Measurements from ENCODE around the gene UBE2U. TPM values are rescaled to one million over a fixed set of nuclear protein-coding genes. Genes with fewer than 3 reads are reported as not detected.

Gene UBE2U
- total RNA-seq, 6 experiments from 2014 or later = not detected

GRCh38 chr1:64308866-64309265 is 105.4 kb downstream of the UBE2U start:
- Mint-ChIP-seq H3K4me3 (no peak overlapping the region), H3K27me3 (ENCODE audit: insufficient read depth) (peaks cover 5% of the 10 kb centered on the region), H3K9me3 (no peaks in the 10 kb centered on the region), H3K36me3 (ENCODE audit: low read depth) (no peaks in the 10 kb centered on the region), H3K27ac (no peak overlapping the region), H3K4me1 (ENCODE audit: low read depth) (no peaks in the 10 kb centered on the region)
- TF ChIP-seq CTCF (IDR thresholded peaks at IDR 0.05) = no peak
- DNase-seq = no peak

GRCh38 chr1:64309431-64309831 is 106.0 kb downstream of the UBE2U start:
- Mint-ChIP-seq H3K36me3 (ENCODE audit: low read depth) (no peaks in the 10 kb centered on the region), H3K4me3 (no peak overlapping the region), H3K27ac (no peak overlapping the region), H3K9me3 (no peaks in the 10 kb centered on the region), H3K27me3 (ENCODE audit: insufficient read depth) (peaks cover 5% of the 10 kb centered on the region), H3K4me1 (ENCODE audit: low read depth) (no peaks in the 10 kb centered on the region)
- no peak for DNase-seq
- TF ChIP-seq CTCF (IDR thresholded peaks at IDR 0.05) = no peak

DNA sequence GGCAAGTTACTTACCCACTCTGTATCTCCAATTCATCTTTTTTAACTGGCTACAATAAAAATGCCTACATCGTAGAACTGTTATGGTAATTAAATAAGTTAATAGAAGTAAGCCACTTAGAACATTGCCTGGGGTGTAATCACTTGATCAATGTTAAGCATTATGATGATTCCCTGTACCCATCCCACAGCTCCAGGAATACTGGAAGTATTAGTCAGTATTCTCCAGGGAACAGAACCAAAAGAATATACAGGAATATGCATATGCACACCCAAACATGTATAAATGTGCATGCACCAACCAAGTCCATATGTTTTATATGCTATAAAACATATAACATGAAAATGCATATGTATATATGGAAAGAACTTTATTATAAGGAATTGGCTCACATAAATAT is 107.3 kb downstream of the UBE2U start:
- DNase-seq = no peak
- no peaks in the 10 kb centered on the region for H3K36me3 Mint-ChIP-seq (ENCODE audit: low read depth)
- peaks cover 5% of the 10 kb centered on the region for H3K27me3 Mint-ChIP-seq (ENCODE audit: insufficient read depth)
- TF ChIP-seq CTCF (IDR thresholded peaks at IDR 0.05) = no peak
- no peaks in the 10 kb centered on the region for H3K4me1 Mint-ChIP-seq (ENCODE audit: low read depth)
- H3K9me3 Mint-ChIP-seq = no peaks in the 10 kb centered on the region
- H3K27ac Mint-ChIP-seq = no peak overlapping the region
- H3K4me3 Mint-ChIP-seq = no peak overlapping the region

DNA sequence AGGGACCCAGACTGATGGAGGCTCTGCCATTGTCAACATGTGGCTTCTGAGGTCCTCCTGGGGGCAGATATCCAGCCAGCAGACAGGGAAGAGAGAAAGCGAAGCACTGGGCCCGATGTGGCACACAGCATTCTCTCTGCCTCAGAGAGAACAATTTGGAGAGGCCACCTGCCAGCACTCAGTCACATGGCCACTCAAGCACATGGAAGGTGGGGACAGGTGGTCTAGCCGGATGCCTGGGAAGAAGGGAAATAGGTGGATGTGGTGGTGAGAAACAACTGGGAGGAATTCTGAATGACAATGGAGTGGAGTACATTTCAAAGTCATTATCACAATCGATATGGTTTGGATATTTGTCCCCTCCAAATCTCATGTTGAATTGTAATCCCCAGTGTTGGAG is 109.0 kb downstream of the UBE2U start:
- H3K9me3 Mint-ChIP-seq = no peaks in the 10 kb centered on the region

DNA sequence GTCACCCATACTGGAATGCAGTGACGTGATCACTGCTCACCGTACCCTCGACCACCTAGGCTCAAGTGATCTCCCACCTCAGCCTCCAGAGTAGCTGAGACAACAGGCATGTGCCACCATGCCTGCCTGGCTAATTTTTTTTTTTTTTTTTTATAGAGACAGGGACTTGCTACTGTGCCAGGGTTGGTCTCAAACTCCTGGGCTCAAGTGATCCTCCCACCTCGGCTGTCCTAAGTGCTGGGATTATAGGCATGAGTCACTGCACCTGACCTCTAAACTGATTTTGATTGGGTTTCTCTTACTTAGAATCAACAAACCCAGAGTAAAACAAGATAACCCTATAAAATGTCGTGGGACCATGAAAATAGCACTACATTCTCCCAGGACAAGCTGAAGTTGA is 112.0 kb downstream of the UBE2U start:
- TF ChIP-seq CTCF (IDR thresholded peaks at IDR 0.05) = no peak
- no peak for DNase-seq
- Mint-ChIP-seq H3K27me3 (ENCODE audit: insufficient read depth) (peaks cover 2% of the 10 kb centered on the region; the same call in 1 of the 2 replicates), H3K9me3 (no peaks in the 10 kb centered on the region), H3K4me3 (no peak overlapping the region), H3K27ac (no peak overlapping the region), H3K36me3 (ENCODE audit: low read depth) (no peaks in the 10 kb centered on the region), H3K4me1 (ENCODE audit: low read depth) (peaks cover 13% of the 10 kb centered on the region)

More for the DNA sequence above, 109.0 kb downstream of the UBE2U start:
- Mint-ChIP-seq H3K36me3 (ENCODE audit: low read depth) (no peaks in the 10 kb centered on the region), H3K27ac (no peak overlapping the region), H3K4me3 (no peak overlapping the region), H3K27me3 (ENCODE audit: insufficient read depth) (no peaks in the 10 kb centered on the region), H3K4me1 (ENCODE audit: low read depth) (no peaks in the 10 kb centered on the region)
- DNase-seq = no peak
- TF ChIP-seq CTCF (IDR thresholded peaks at IDR 0.05) = no peak

Measured in HFFc6 (cell line).